H1 (cell line): Measurements from ENCODE around the gene TWIST2. TPM values are rescaled to one million over a fixed set of nuclear protein-coding genes. Genes with fewer than 3 reads are reported as not detected.

Experiments used
- JUN ChIP-seq: IDR thresholded peaks from 2 replicates; pipeline ENCODE4 v1.6.1; 2011; ENCODE audit warnings: low read depth, mild to moderate bottlenecking, improper control_type of control experiment, low read length
- KDM4A ChIP-seq: IDR thresholded peaks from one replicate; pipeline ENCODE4 v1.7.1; 2012; ENCODE audit warnings: low read depth, mild to moderate bottlenecking, moderate library complexity, low read length, inconsistent platforms; ENCODE audit not compliant: severe bottlenecking
- SRF ChIP-seq: IDR thresholded peaks from 2 replicates; pipeline ENCODE4 v1.6.1; 2011; ENCODE audit warnings: mild to moderate bottlenecking, low read depth, low read length, moderate library complexity
- TAF1 ChIP-seq: IDR thresholded peaks from 2 replicates; pipeline ENCODE4 v1.6.1; 2011; ENCODE audit warnings: mild to moderate bottlenecking, low read depth, low read length
- polyA plus RNA-seq, 7 experiments: library from polyadenylated mRNA; depleted of rRNA in 3 of 7; stranded (reverse) in 5 of 7; unstranded in 2 of 7; fragments of >200 nt in 5 of 7; fragments of 200-250 nt in 2 of 7; gene quantifications; 1 replicate in 5 of 7; 2 replicates in 1 of 7; 4 replicates in 1 of 7; pipeline versions ENCODE4 v1.2.1 to v1.2.3, GENCODE V29; 2011 to 2013; ENCODE audit warnings: missing spikeins in 2 of 7, mixed read lengths in 2 of 7
- total RNA-seq: library from RNA; stranded (reverse); fragmentation: NEBNext Ultra II Directional; extraction: Animal tissue kit (Norgen Biotek cat#: 25700); gene quantifications from 2 replicates; pipeline ENCODE4 v1.2.1, GENCODE V29; 2021

TWIST2 gene
- total and polyA plus RNA-seq, 2 of the 8 experiments (the other 6 are each of a cell fraction or from before 2014, with no cell fraction given) = 2.6 to 4.3 TPM

- TF ChIP-seq KDM4A (no peak), TAF1 (no peak), SRF (no peak), JUN (no peak)
- TF ChIP-seq, all 59 proteins: peak for 0
Measured at GRCh38 chr2:238861013-238861730, 13.3 kb downstream of the TWIST2 start (continued).
